ENCODE measurements around the gene ATE1. TPM values are rescaled to one million over a fixed set of nuclear protein-coding genes. Genes with fewer than 3 reads are reported as not detected.
A peak's percentile ranks its signal among the peaks of the same experiment; 100 is the strongest.

The ATE1 gene
- total RNA-seq, 6 donors from 2014 or later, result 13.5 to 27.9 (median 21.8) TPM

GRCh38 chr10:121904888-121905287 is 22.9 kb downstream of the ATE1 start:
- Histone ChIP-seq H3K4me3 (no peak overlapping the region), H3K27ac (no peak overlapping the region), H3K36me3 (peaks cover 0 to 65% (median 24%) of the 10 kb centered on the region in 4 donors), H3K4me1 (peaks cover 0 to 4% (median 0%) of the 10 kb centered on the region in 4 donors), H3K9me3 (no peaks in the 10 kb centered on the region), H3K27me3 (no peaks in the 10 kb centered on the region)
- DNase-seq, result no peak
- no peak for ATAC-seq (ENCODE audit: low FRiP score in 2 of 2)
- no peak for TF ChIP-seq CTCF (IDR thresholded peaks at IDR 0.05)
- TF ChIP-seq POLR2AphosphoS5 (IDR thresholded peaks at IDR 0.05), result no peak
- TF ChIP-seq POLR2A (IDR thresholded peaks at IDR 0.05), result no peak
- WGBS, 2 donors, result 84 to 92% methylated on average over 2 of the region's 2 CpGs

- Histone ChIP-seq H3K27ac (no peak overlapping the region), H3K9me3 (no peaks in the 10 kb centered on the region), H3K27me3 (no peaks in the 10 kb centered on the region), H3K4me3 (no peak overlapping the region), H3K36me3 (peaks cover 7 to 58% (median 16%) of the 10 kb centered on the region in 4 donors), H3K4me1 (peaks cover 0 to 4% (median 0%) of the 10 kb centered on the region in 4 donors)
- TF ChIP-seq CTCF (IDR thresholded peaks at IDR 0.05) (peak; percentile 23 to 58 (median 54)), POLR2A (IDR thresholded peaks at IDR 0.05) (no peak)
- DNase-seq (no peak), ATAC-seq (ENCODE audit: low FRiP score in 2 of 2) (peak; percentile 68 to 75)
- WGBS, 2 donors, result 49 to 52% methylated on average over 10 of the region's 10 CpGs
These were observed 27.2 kb downstream of the ATE1 start for GRCh38 chr10:121900443-121901174.

- no peaks in the 10 kb centered on the region for H3K9me3 ChIP-seq
- 85 to 89% methylated on average over 4 of the region's 4 CpGs for WGBS, 2 donors
- peaks cover 7 to 65% (median 14%) of the 10 kb centered on the region in 4 donors for H3K36me3 ChIP-seq
- H3K4me3 ChIP-seq, result no peak overlapping the region
- TF ChIP-seq POLR2A (IDR thresholded peaks at IDR 0.05) (no peak), POLR2AphosphoS5 (IDR thresholded peaks at IDR 0.05) (no peak), CTCF (IDR thresholded peaks at IDR 0.05) (no peak), EP300 (IDR thresholded peaks at IDR 0.05) (no peak)
- no peak overlapping the region for H3K27ac ChIP-seq
- H3K4me1 ChIP-seq, result peaks cover 0 to 4% (median 0%) of the 10 kb centered on the region in 4 donors
- no peaks in the 10 kb centered on the region for H3K27me3 ChIP-seq
- ATAC-seq (ENCODE audit: low FRiP score in 2 of 2) (no peak), DNase-seq (no peak)
These were observed 28.1 kb downstream of the ATE1 start for GRCh38 chr10:121899727-121900126.

GRCh38 chr10:121891103-121891502 is 36.7 kb downstream of the ATE1 start:
- H3K4me3 ChIP-seq, result no peak overlapping the region
- no peak for TF ChIP-seq CTCF (IDR thresholded peaks at IDR 0.05)
- no peak for TF ChIP-seq POLR2A (IDR thresholded peaks at IDR 0.05)
- TF ChIP-seq POLR2AphosphoS5 (IDR thresholded peaks at IDR 0.05), result no peak
- TF ChIP-seq EP300 (IDR thresholded peaks at IDR 0.05), result no peak
- no peaks in the 10 kb centered on the region for H3K4me1 ChIP-seq
- 85 to 92% methylated on average over 5 of the region's 5 CpGs for WGBS, 2 donors
- H3K9me3 ChIP-seq, result no peaks in the 10 kb centered on the region
- peaks cover 0 to 55% (median 0%) of the 10 kb centered on the region in 4 donors for H3K36me3 ChIP-seq
- ATAC-seq (ENCODE audit: low FRiP score in 2 of 2), result no peak
- no peak overlapping the region for H3K27ac ChIP-seq
- no peak for DNase-seq
- H3K27me3 ChIP-seq, result no peaks in the 10 kb centered on the region

GRCh38 chr10:121889212-121889611 is 38.6 kb downstream of the ATE1 start:
- Histone ChIP-seq H3K36me3 (peaks cover 0 to 41% (median 0%) of the 10 kb centered on the region in 4 donors), H3K4me3 (no peak overlapping the region), H3K9me3 (no peaks in the 10 kb centered on the region), H3K27ac (no peak overlapping the region), H3K27me3 (no peaks in the 10 kb centered on the region), H3K4me1 (no peaks in the 10 kb centered on the region)
- DNase-seq, result no peak
- no peak for ATAC-seq (ENCODE audit: low FRiP score in 2 of 2)
- TF ChIP-seq POLR2A (IDR thresholded peaks at IDR 0.05) (no peak), CTCF (IDR thresholded peaks at IDR 0.05) (no peak), EP300 (IDR thresholded peaks at IDR 0.05) (no peak), POLR2AphosphoS5 (IDR thresholded peaks at IDR 0.05) (no peak)
- WGBS, 2 donors, result 83 to 87% methylated on average over 5 of the region's 5 CpGs
